RPMI8226 (cell line): ENCODE data around the gene RFESD.
"Not testable (repeated sequence)": the region's sequence is repeated elsewhere in the genome, so short reads cannot be mapped to it uniquely, and the experiment has no call there.

Source experiments
- DNase-seq: peaks from one replicate; pipeline ENCODE4 v3.0.0-alpha.2; 2015

The RFESD gene

GRCh38 chr5:95630394-95630917 lies 16.1 kb upstream of the RFESD start:
- DNase-seq, result no peak

DNA sequence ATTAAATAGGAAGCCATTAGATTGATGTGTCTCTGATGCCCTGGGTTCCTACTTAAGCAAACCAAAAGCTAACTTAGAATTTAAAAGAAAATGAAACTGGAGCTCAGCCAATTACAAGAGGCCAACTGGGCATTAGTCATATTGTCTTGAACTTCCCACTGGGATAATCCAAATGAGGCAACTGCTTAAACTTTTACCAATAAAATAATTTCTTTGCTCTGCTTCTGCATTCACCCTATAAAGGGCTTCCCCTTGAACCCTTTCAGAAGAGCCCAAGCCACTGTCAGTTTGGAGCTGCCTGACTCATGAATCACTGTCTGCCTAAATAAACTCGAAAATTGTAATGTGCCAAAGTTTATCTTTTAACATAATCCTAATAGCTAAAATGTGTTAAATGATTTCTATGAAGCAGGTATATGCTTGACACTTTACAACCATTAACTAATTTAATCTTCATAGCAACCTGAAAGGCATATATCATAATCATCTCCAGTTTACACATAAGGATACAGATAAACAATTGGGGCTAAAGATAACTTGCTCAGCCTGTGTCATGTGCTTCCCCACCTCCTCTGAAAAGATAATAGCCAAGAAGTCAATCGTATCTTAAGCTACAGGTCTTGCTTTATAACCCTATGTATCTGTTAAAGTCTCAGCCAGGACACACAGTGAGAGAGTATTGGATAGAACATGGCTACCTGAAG lies 15.2 kb upstream of the RFESD start:
- no peak for DNase-seq

- DNase-seq, result peak; percentile 13
Observed at GRCh38 chr5:95631991-95632675, 14.4 kb upstream of the RFESD start.

- not testable (repeated sequence) for DNase-seq
Observed at GRCh38 chr5:95632942-95633341, 13.6 kb upstream of the RFESD start.

GRCh38 chr5:95633671-95634070 lies 12.9 kb upstream of the RFESD start:
- DNase-seq, result no peak

DNA sequence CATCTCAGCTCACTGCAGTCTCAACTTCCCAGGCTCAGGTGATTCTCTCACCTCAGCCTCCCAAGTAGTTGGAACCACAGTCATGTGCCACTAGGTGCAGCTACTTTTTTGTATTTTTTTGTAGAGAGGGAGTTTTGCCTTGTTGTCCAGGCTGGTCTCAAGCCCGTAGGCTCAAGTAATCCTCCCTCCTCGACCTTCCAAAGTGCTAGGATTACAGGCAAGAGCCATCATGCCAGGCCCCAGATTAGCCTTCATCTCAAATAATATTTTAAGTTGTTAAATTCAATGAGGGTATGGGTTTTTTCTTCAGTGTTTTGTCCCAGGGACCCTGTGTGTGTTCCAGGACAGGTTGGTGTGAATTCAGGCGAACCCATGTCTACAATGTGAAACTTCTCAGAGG lies 12.5 kb upstream of the RFESD start:
- no peak for DNase-seq

DNA sequence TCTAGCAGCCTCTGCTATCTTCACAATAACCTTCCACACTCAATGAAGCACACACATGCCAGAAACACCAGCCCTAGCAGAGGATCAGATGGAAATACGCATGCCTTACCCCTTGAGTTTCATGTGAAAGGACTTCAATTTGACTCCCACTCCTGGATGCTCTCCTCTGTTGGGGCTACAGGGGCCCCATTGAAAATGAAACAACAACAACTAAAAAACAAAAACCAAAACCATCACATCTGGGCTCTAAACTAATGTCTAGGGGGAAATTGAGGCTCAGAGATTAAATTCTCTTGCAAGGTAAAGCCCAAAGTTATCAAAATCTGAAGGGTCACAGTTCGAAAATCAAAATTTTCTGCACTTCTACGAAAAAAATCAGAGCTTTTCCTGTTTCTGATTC lies 7.9 kb upstream of the RFESD start:
- DNase-seq, result no peak

DNA sequence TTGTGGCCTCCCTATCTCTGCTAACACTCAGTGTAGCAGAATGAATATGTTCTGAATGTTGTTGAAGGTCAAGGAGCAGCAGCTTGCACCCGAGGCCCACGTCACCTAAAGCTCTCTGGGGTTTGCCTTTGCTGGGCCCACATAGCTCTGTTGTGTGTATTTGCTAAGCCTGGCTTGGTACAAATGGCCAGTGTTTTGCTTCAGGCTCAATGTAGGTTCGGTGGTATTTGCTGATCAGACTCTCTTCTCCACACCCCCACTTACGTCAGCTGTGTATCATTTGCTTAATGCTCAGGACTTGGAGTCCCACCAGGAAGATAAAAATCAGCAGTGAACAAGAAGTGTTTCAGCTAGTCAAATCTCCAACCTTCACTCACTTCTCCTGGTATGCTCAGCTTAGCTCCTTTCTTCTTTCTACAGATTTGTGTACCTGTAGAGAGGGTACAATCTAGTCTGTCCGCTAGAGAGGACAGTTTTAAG lies 4.8 kb upstream of the RFESD start:
- no peak for DNase-seq

DNA sequence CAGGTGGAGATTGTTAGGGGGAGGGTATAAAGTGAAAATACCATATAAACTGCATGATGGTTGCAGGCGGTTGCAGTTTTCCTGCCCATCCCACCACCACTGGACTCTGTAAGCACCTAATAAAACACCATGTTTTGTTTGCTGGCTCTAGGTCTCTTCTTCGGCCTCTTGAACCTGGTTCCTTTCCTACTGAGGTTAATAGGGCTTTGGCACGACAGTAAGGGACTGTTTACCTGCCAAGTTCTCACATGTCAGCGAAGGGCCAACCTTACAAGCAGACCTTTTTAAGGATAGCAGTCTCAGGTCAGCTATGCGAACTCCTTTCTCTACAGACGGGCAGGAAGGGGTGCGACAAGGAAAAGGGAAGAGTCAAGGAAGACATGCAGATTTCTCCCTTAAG lies 3.4 kb upstream of the RFESD start:
- DNase-seq, result no peak

DNA sequence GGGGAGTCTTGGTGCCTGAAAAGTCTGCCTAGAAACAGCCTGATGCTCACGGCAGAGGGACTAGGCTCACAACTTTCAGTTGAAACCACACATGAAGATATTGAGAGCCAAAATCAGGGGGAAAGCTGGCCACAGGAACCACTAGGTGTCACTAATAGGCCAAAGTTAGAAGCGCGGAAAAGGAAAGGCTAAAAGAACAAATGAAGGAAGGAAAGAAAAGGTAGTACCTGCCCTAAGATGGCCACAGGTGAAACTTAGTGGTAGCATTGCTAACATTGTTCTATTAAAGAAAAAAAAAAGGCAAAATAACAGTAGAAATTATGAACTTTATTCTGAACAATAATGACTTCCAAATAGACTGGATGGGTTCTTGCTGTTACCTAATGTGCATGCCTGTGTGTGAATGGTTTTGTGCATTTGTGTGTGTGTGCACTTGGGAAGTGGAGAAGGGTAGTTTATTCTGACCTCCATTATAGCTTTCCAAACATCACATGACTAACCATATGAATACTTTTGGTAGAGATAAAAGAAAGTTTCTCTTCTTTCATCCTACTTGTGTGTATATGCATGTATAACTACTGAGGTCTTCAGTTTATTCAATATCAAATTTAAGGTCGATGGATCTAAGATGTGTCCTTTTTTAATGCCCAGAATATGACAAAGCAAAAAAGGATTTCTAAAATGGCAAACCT lies 2.1 kb upstream of the RFESD start:
- peak; percentile 73 for DNase-seq

GRCh38 chr5:95646226-95646568 lies 380 bp upstream of the RFESD start:
- not testable (repeated sequence) for DNase-seq

DNA sequence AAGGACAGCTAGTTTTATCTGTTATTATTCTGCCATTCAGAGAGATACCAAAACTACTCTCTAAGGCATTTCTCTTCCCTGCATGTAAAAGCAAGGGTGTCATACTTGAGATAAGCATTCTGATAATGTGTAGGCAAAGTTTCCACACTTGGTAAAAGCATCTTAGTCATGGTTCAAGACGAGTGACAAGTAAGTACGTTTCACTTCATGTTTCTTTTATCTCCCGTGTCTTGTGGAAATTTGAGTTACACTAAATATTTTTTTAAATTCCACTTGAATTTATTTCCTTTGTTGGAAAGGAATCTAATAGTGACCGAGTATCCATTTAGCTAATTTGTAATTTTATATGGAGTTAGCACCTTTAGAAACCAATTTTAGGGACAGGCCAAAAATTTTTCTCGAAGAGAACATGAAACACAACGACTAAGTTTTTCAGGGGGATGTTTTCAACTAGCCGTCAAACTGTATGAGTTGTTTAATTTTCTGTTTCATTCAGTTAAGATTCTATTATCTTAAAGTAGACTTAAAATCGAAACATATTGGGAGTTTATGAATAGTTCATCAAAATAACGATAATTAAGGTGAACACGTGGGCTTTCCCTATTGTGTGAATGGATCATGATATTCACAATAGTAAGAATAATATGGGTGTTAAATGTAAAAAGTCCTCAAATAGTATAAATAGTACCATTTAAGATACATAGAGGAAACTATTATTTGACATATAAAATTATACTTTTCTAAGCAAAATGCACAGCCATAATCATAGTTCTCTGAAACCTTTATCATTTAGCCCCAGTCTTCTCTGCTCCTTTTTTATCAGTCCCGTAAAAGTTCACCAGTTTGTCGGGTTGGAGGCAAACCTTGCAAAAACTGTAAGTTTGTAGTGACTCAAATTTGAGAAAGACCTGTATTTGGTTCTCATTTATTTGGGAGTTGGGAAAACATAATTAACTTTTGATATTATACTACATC lies 1.6 kb downstream of the RFESD start:
- no peak for DNase-seq

GRCh38 chr5:95649274-95649673 lies 2.7 kb downstream of the RFESD start:
- no peak for DNase-seq

DNA sequence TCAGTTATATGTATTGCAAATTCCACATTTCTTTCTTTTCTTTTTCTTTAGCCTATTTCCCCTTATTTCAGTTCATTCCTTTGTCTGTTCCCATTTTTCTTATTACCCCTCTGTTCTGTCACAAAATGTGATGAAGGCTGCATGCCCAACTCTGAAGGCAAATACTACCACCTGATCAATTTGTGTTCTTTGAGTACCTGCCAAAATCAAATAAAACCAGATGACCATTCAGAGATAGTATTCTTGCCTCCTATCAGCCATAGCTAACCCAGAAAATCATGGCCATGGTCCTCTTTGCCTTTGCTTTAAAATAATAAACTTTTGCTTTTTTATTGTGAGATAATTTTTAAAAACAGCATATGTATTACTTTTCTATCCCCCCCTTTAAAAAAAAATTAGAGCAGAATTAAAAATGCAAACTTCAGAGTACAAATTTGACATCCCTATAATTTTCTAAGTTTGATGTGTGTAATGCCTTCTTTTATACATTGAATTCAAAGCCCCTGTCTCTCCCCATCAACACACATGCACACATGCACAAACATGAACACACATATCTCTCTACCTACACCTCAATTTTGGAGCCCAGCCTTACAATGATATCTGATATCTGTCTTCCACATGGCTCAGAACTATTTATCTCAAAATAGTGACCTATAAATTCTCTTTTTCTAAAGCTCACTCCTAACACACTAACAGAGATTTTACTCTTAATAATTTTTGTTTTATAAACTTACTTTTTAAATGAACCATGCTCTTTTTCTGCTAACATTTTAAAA lies 3.5 kb downstream of the RFESD start:
- no peak for DNase-seq

GRCh38 chr5:95652849-95653248 lies 6.3 kb downstream of the RFESD start:
- no peak for DNase-seq

- DNase-seq, result no peak
Observed at GRCh38 chr5:95654196-95654595, 7.6 kb downstream of the RFESD start.

GRCh38 chr5:95655575-95655974 lies 9.0 kb downstream of the RFESD start:
- DNase-seq, result no peak

- DNase-seq, result no peak
Observed at GRCh38 chr5:95660060-95660459, 13.5 kb downstream of the RFESD start.

DNA sequence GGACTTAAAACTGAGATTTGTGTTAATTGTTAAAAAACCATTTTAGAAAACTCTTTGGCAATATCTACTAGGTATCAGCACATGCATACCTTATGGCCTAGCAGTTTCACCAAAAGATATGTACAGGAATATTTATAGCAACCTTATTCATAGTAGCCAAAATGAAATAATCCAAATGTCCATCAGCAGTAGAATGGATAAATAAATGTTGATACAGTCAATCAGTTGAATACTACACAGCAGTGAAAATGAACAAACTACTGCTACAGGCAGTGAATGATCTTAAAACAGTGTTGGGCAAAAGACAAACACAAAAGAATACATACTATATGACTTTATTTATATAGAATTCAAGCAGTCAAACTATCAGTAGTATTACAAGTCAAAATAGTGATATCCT lies 16.4 kb downstream of the RFESD start:
- DNase-seq, result no peak

DNA sequence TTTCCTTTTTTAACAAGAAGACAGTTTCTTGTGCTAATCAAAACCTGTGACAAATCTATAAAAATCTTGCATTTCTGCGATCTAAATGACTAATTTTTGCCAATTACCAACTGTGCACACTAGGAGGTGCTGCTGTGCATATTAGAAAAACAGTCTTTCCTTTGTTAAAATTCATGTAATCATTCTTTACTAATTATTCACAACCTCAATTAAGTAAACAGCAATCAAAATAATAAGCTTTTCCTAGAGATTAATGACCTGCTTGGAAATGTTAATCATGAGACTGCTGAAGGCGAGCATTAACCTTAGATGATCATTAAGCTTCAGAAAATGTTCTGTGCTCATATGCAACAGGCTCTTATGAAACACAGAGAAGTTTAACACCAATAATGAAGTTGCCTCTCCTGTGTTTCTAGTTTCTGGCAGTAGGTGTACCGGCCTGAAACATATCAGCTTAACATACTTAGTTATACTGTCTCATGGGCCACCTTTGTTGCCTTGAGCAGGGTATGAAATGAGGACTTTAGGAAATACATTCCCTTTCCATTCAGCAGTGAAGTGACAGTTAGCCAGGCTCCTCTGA lies 17.7 kb downstream of the RFESD start:
- peak; percentile 61 for DNase-seq

DNA sequence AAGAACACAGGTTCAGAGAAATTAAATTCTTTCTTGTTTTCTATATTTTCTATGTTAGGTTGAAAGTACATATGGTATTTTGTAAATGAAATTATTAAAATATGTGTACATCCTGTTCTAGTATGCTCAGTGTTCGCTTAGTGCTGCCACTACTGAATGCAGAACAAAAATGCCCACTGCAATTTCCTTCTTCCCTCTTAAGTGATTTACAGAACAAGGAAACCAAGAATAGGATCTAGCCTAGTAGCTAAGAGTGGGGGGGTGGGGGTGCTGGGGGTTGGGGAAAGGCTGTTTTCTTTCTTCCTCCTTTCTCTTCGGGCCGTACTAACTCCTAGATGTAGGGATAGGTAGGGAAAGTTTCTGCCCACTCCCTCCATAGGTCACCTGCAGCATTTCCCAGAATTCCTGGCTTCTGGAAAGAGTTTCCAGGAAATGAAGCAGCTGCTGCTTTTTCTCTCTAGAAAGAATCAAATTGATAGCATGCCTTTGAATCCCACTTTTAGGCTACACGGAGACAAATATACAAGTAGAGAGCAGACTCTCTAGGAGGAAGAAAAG lies 20.6 kb downstream of the RFESD start:
- DNase-seq, result no peak
